GM18508 (cell line): ENCODE data around the gene ZFP36L2.

ENCODE experiments used
- ATAC-seq: cut with Tn5 transposase; IDR thresholded peaks from one replicate; pipeline ENCODE4 v1.9.1; 2021; ENCODE audit warnings: moderate number of reproducible peaks; ENCODE audit not compliant: insufficient read depth, unreplicated experiment

ZFP36L2 gene

DNA sequence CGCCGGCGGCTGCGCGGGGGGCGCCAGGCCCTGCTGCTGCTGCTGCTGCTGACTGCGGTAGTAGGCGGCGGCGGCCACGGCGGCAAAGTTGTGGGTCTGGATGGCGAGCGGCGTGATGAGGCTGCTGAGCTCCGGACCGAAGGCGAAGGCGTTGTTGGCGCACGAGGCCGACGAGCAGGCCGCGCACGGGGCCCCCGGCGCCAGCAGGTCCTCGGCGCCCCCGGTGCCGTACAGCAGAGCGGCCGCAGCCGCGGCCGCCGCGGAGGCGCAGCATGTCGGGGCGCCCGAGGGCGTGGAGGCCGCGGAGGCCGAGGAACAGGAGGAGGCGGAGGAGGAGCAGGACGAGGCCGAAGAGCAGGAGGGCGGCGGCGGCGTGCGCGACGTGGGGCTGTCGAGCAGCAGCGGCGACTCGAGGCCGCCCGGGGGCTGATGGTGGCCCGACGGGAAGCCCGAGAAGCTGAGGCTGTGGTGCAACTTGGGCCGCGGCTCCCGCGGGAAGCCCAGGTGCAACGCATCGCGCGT is 1.8 kb downstream of the ZFP36L2 start:
- ATAC-seq: no peak

DNA sequence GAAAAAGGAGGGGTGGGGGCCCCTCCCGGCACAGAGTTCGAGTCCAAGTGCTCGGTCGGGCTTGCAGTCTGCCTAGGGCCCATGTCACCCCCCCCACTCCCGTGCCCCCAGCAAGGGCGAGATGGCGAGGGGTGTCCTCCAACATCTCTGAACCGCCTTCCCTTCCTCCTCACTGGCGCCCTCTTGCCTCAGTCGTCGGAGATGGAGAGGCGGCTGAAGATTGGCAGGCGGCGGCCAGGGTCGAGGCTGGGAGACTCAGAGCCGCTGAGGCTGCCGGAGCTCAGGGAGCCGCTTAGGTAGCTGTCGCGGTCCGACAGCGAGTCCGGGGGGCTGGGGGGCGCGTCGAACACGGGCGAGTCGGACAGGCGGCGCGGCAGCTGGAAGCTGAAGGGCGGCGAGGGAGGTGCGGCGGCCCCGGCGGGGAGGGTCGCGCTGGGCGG is 2.3 kb downstream of the ZFP36L2 start:
- ATAC-seq: no peak

DNA sequence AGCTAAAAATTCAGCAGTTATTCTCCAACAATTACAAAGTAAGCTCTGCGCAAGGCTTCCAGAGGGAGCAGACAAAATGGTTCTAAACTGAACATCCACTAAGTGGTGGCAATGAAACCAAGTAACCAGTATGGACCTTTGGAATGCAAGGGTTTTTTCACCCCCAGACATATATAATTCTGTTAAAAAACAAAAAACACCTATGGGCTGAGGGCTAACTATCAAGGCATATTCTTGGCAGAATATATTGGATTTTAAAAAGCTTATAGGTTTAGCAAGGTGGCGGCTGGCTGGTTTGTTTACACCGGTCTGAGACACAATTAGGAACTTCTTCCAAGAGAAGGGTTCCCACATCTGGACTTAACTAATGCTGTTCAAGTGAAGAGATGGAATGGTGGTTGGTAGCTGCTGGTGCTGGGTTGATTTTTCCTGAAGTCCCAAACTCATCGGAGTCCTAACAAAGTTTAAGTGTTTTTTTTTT is 2.8 kb downstream of the ZFP36L2 start:
- ATAC-seq: no peak

DNA sequence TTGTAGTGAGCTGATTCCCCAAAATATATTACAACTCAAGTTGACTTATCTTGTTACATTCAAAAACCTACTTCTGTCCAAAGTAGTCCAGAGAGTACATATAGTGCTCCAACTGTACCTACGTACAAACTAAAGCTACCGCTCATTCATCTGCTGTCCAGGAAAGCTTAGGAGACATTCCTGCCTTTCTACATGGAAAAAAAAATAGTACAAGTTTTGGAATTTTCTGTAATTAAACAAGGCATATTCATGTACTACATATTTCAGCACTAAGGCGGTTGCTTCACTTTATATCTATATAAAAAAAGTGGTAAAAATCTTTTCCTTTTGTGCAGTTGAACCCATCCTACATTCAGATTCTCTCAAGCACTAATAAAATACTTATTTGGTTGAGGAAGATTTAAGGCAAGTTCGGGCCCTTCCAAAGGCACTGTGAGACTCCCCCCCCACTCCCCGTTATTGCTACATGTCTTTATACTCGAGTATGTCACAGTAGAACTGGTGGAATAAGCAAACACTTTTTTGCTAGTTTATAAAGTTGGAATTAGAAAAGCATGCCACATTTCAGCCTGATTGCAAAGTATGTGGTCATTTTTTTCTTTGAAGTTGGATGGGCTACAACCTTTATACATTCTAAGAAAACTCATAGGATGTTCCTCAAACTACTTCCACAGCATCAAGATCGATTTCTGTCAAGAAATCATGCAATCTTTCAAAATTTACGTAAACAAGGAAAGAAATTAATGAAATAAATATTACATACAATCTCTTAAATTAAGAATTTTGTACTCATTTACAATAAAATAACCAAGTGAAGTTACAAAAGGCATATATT is 3.7 kb downstream of the ZFP36L2 start:
- ATAC-seq: no peak

DNA sequence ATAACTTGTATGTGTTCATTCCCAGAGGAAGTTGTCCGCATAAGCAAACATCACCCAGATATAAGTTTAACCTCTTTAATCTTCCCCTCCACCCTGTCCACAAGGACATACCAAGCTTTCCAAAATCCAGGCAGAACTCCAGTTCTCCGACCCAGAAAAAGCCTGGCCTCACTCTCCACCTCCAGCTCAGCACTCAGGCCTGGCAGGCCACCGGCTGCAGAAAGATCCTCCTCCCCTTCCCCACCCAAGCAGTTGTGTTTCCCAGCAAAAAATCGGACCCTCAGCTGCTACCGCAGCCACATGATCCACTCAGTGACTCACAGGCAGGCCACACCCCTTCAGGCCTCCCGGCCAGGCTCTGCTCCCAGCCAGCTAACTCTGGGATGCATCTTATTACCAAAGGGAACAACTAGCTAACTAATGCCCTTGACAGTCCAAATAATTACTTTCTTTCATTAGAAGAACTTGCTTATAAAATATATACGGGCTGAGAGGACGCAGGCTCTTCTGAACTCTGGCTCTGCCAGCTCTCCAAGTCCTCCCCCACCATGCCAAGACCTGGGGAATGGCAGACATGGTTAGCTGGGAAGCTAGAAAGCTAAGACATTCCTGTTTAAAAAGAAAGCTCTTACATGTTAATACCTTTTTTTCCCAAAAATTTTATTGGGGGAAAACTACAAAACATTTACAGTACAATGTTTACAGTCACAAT is 4.5 kb downstream of the ZFP36L2 start:
- ATAC-seq: no peak

DNA sequence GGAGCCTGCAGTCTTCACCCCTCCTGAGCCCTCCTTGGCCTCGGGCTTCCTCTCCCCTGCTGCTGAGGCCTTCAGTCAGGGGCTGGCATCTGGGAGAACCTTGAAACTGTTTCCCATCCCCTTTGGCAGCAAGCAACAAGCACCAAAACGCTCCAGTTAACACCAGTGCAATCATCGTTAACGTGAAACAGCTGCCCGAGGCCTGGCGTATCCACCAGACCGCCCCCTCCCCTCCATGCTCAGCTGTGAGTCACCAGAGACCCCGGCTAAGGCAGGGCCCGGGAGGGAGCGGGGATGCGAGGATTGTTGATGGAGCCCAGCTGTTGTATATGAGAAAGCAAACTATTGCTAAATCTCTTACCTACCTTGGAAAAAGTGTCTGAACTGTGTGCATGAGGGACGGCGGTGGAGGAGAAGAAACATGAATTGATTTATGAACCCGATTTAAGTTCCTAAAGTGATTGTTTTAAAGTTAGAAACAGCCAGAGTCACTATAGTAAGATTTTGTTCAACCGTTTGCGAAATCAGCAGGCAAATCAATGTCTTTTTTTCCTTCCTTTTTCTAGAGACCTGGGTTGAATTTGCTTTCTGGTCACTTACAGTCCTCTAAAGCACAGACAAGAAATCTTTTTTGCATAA is 5.2 kb downstream of the ZFP36L2 start:
- ATAC-seq: no peak

DNA sequence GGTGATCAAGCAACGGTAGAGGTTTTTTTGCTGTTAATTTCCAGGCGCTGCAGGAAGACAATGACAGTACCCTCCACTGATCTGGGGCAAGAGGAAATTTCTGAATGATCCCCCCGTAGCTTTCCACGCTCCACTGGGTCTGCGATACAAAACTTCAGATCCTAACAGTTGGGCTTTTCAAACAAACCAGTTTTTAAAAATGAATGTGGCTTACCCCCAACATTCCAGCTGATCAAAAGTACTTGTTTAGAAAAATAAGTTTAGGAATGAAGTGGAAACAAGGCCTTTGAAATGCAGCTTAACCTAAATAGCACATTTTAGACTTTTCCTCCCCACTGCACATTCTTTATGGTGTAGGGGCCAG is 5.7 kb downstream of the ZFP36L2 start:
- no peak for ATAC-seq

DNA sequence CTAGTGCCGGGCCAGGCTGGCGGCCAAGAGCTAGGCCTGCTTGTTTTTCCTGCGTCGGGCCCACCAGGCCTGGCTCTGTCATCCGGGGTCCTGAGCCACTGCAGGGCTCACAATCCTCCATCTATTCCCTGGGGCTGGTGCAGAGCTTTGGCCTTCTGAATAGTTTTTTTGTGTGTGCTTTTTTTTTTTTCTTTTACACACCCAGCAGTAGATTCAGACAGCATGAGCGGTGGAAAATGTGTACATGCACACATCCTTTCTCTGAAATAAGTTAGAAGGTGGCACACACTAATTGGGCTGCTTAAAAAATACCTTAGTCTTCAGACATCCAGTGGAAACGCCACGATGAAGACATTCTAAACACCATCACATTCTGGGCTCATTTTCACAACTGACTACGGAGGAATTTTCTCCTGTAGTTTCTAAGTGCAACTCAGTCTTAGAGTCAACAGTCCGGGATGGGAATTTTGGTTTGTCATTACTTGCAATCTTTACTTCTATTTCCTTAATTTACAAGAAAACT is 6.1 kb downstream of the ZFP36L2 start:
- ATAC-seq: peak; percentile 1

DNA sequence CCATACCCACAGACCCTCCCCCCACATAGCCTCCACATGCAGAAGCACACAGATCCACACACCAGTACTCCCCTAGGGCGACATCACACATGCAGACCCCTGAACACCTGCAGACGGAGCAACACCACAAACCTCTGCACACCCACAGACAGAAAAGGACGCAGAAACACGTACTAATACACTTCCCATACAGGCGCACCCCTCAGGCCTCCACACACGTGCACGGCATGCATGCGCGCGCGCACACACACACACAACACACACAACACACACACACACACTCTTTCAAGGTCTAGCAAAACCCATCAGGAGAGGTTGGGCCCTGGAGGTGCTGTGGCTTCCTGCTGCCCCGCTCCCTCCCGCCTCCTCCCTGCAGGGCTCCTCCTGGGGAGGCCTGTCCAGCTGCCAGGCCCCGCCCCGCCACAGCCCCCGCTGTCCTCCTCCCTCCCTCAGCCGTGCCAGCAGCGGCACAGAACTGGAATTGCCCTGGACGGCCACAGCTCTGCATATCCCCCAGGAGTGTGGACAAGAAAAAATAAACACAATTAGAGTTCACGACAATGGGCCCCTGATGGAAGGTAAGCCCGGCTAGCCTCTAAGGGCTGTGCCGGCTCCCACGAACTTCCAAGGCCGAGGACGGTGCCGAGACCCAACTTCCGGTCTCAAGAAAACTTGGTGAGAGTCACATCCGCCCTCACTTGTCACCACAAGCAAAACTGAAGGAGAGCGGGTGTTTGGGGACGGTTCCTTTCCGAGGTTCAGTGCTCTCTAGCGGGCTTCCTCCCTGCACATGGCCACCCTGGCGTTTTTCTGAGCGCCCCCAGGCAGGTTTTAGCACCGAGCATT is 6.8 kb downstream of the ZFP36L2 start:
- peak; percentile 37 for ATAC-seq

DNA sequence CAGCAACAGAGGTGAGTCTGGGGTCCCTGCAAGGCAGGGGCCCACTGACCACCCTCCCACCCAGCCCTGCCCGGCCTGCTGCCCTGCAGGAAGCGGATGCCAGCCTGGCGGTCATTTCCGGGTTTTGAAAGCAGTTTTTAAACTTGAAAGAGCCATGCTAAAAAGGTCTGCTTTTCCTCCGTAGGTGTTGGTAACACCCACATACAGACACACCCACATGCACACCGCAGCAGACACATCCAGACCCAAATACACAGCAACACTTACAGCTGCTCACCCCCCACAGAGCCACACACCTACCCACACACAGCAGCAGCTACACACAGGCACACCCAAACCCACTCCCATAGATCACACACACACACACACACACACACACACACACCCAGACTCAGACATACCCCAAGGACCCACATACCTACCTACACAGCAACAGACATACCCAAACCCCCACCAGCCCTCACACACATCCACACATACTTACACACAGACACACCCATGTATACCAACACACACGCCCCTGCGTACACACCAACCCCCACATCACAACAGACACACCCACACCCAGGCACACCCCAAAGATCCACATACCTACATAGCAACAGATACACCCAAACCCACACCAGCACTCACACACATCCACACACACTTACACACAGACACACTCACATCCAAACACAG is 7.6 kb downstream of the ZFP36L2 start:
- no peak for ATAC-seq

DNA sequence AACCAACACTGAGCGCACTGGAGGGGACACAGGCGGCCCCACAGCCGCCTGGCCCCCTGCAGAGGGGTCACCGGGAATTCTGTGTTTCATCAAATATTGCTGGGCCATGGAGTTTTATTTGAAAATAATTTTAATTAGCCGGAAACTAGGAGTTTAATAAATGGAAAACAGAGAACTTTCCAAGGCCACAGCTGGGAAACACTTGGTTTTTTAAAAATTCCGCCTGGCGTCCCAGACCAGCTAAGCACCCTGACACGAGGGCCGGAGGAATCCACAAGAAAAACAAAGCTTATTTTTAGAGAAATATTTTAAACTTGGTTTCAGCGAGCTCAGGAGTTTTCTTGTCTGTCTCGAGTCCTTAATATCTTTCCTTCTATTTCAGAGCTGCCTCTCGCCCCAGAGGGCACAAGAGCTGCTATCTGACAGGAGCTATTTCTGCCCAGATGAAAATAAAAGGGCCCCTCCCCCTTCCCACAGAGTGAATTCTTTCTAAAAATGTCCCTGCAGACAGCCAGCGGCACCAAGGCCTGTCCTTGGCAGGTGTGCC is 8.2 kb downstream of the ZFP36L2 start:
- no peak for ATAC-seq

DNA sequence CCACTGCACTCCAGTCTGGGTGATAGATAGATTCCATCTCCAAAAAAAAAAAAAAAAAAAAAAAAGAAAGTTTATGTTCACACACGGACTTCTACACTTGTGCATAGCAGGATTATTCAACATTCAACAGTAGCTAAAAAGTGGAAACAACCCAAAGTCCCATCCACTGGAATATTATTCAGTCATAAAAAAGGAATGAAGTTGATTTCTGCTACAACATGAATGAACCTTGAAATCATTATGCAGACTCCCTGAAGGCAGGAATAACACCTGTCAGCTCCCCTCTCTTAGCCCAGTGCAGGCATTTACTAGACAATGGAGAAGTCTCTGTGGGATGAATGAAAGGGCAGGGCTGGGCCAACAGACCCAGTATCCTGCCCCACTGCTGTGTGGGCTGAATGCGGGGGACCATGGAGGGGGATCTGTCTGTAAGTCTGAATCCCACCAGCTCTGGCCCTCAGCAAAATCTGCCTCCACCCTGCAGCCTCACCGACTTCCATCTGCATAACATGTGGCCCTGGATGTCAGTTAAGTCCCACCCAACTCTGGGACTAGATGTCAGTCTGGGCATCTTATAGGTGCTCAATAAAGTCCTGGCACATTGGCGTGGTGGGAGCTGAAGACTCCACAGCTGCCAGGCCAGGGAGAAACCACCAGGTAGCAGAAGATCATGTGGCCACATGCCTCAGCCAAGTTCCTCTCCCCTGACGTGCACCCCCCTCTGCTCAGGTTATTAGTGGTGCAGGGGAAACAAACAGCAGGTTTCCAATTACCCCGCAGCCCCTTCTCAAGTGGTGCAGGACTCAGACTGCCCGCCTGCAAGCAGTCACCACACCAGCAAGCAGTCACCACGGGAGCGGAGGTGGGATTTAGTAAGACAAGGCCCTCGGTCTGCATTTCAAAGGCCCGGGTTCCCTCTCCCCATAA is 8.9 kb downstream of the ZFP36L2 start:
- no peak for ATAC-seq

DNA sequence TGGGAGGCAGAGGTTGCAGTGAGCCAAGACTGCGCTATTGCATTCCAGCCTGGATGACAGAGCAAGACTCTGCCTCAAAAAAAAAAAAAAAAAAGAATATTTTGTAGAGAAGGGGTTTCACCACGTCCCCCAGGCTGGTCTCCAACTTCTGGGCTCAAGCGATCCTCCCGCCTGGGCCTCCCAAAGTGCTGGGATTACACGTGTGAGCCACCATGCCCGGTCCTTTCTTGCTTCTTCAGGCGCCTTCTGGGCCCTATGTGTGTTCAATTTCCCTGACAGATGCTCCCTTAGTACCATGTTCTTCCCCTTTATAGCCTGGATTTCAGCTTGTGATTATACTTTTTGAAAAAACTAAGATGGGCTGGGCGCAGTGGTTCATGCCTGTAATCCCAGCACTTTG is 9.8 kb downstream of the ZFP36L2 start:
- no peak for ATAC-seq

DNA sequence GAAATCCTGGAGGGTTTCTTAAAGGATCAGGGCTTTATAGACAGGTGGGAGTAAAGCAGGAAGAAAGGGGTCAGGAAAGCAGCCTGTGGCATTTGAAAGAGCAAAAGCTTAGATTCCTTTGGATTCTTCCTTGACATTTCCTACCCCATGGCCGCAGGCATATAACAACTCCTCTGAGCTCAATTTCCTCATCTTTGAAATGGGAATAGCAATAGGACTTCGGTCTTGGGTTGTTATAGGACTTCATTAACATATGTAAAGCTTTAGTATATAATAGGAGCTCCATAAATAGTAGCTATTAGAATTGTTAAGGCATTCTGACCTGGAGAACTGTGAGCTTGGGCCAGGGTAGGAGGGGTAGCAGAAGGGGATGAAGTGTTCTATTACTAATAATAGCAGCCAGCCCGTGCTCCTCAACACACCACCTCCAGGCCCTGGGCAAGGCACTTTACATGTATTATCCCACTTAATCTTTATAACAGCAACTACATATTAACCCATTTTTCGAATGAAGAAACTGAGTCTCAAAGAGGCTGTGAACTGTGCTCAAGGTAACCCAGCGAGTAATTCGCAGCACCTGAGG is 10.6 kb downstream of the ZFP36L2 start:
- ATAC-seq: no peak

DNA sequence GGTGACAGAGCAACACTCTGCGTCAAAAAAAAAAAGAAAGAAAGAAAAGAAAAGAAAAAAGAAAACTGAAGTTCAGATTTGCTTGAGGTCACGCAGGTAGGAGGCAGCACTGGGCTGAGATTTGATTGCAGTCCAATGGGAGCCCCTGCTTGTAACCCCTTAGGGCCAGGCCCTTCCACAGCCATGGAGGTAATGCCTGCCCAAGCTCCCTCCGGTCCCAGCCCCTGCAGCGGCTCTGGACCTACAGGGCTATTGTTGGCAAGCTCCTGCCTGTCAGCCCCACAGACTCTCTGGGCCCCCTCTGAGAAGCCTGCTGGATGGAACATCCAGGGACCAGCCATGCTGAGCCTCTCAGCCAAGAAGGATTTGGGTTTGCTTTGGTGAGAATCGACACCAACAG is 12.2 kb downstream of the ZFP36L2 start:
- no peak for ATAC-seq

DNA sequence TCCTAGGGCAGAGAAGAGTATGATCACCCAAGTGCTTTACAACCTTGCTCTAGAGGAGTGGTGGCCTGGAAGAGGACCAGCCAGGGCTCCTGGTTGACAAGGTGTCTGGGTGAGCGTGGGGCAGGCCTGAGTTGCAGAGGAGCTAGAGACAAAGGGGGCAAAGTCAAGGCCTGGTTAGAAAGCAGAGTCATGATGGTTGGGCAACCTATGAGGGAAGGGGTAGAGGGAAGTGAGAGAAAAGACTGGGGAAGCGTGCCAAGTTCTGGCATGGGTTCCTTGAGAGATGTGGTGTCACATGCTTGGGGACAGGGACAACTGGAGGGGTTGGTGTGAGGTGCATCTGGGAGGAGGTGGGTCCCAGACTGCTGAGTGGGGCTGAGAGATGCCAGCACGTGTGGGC is 13.5 kb downstream of the ZFP36L2 start:
- no peak for ATAC-seq

DNA sequence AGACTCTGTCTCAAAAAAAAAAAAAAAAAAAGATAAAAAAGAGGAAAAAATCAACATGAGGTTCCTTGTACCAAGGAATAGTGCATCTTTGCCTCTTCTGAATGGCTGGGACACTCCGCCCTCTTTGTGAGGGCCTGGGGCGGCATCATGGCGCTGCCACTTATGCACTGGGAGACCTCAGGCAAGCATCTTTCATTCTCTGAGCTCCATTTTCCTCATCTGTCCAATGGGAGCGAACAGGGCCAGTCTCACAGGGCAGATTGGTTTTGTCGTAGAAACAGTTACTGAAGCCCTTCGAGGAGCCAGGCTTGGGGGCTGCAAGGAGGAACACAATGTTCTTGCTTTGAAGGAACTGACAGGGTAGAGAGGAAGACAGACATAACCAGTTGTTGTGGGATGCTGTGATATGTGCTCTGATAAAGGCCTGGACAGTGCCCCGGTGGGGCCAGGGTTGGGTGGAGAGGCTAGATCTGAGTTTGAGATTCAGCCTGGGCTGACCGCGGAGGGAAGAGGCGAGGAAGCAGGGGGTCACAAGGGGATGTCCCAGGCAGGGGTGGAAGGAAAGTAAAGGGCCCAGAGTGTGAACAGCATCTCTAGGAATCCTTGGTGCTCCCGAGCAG is 14.1 kb downstream of the ZFP36L2 start:
- no peak for ATAC-seq
